GM18517 (cell line): ENCODE data around the gene FAM83F.
"Not testable (repeated sequence)": the region's sequence is repeated elsewhere in the genome, so short reads cannot be mapped to it uniquely, and the experiment has no call there.

Experiments
- ATAC-seq: cut with Tn5 transposase; IDR thresholded peaks from one replicate; pipeline ENCODE4 v1.9.1; 2021; ENCODE audit warnings: mild to moderate bottlenecking, moderate library complexity; ENCODE audit not compliant: unreplicated experiment

The FAM83F gene

GRCh38 chr22:39992894-39993293 is 1.9 kb upstream of the FAM83F start:
- not testable (repeated sequence) for ATAC-seq

GRCh38 chr22:39994041-39994565 is 651 bp upstream of the FAM83F start:
- ATAC-seq, result no peak

- ATAC-seq, result no peak
Observed at GRCh38 chr22:39995393-39996252, 869 bp downstream of the FAM83F start.

- ATAC-seq, result no peak
Observed at GRCh38 chr22:39996732-39997131, 2.0 kb downstream of the FAM83F start.

GRCh38 chr22:39997421-39997820 is 2.7 kb downstream of the FAM83F start:
- ATAC-seq, result no peak

GRCh38 chr22:39997939-39998726 is 3.4 kb downstream of the FAM83F start:
- no peak for ATAC-seq

- ATAC-seq, result no peak
Observed at GRCh38 chr22:39999144-39999757, 4.5 kb downstream of the FAM83F start.

- no peak for ATAC-seq
Observed at GRCh38 chr22:40000171-40000570, 5.4 kb downstream of the FAM83F start.

- ATAC-seq, result no peak
Observed at GRCh38 chr22:40001106-40001505, 6.4 kb downstream of the FAM83F start.

- ATAC-seq, result no peak
Observed at GRCh38 chr22:40001800-40002577, 7.2 kb downstream of the FAM83F start.

GRCh38 chr22:40002935-40003715 is 8.4 kb downstream of the FAM83F start:
- no peak for ATAC-seq

- ATAC-seq, result no peak
Observed at GRCh38 chr22:40004836-40005235, 10.1 kb downstream of the FAM83F start.

GRCh38 chr22:40006641-40007040 is 11.9 kb downstream of the FAM83F start:
- no peak for ATAC-seq

- no peak for ATAC-seq
Observed at GRCh38 chr22:40007853-40008710, 13.3 kb downstream of the FAM83F start.

- no peak for ATAC-seq
Observed at GRCh38 chr22:40008726-40009291, 14.1 kb downstream of the FAM83F start.

GRCh38 chr22:40009292-40009774 is 14.6 kb downstream of the FAM83F start:
- ATAC-seq, result no peak

- no peak for ATAC-seq
Observed at GRCh38 chr22:40009951-40010671, 15.4 kb downstream of the FAM83F start.

GRCh38 chr22:40010746-40011145 is 16.0 kb downstream of the FAM83F start:
- no peak for ATAC-seq
